ENCODE data around the gene AXIN2. TPM values are rescaled to one million over a fixed set of nuclear protein-coding genes. Genes with fewer than 3 reads are reported as not detected.
"Not testable (repeated sequence)": the region's sequence is repeated elsewhere in the genome, so short reads cannot be mapped to it uniquely, and the experiment has no call there.

Gene AXIN2
- polyA plus RNA-seq, 5 donors: 53.9 to 65.8 (median 55.4) TPM

DNA sequence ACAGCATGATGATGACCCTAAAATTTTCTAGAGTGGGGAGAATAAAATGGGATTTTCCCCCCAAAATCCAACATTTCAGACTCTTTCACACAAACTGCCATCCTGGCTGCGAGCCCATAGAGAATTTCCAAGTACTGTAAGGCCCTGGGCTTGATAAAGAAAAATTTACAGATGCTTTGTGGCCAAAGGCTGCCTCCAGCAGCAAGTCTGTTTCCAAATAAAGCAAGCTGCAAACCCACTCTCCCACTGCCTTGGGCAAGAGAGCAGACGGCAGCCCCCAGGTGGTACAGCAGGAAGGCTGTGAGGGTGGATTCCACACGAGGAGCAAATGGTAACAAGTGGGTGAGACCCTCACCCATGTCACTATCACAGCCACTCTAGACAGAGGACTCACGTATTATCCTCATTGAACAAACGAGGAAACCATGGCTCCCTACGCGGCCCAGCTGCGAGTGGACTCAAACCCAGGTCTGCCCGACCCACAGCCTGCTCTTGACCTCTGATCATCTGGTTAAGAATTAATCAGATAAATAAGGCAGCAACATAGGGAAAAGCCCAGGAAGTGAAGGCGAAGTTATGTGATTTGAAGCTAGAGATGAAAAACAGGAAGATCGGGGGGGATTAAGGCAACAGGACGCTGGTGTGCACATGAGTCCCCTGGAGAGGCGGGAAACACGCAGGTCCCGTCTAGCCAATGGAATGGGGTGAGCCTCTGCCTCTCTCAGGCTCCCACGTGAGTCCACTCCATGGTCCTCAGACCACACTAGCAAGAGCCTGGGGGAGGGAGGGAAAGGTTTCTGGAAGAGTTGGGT lies 37.4 kb downstream of the AXIN2 start:
- DNase-seq: no peak

DNA sequence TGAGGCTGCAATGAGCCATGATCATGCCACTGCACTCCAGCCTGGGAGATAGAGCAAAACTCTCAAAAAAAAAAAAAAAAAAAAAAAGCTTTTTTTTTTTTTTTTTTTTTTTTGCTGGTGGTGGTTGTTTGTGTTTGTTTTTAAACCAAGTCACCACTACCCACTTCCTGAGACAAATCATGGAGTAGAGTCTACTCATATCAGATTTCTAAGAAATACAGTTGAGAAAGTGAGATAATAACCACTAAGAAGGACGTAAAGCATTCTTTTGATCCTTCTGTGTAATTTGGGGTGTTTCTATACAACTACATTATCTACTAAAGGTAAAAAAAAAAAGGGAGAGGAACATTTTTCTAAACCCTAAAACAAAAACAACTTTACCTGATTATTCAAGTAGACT lies 38.0 kb downstream of the AXIN2 start:
- no peak for DNase-seq

DNA sequence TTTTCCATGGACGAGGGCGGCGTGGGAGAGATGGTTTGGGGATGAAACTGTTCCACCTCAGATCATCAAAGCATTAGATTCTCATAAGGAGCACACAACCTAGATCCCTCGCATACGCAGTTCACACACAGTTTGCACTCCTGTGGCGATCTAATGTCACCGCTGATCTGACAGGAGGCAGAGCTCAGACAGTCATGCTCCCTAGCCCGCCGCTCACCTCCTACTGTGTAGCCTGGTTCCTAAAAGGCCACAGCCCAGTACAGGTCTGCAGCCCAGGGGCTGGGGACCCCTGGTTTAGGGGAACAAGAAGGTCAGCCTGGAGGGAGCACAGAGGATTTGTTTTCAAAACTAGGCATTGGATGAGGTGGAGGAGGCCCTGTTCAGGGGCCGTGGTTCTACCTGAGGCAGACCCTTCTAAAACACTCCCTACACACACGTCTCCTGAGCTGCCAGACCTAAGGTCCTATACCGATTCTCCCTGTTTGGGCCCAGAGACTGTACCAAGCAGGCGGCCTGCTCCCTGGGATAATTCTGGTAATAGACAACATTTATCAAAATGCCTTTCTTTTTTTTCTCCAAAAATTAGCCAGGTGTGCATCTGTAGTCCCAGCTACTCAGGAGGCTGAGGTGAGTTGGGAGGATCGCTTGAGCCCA lies 38.6 kb downstream of the AXIN2 start:
- DNase-seq: no peak

DNA sequence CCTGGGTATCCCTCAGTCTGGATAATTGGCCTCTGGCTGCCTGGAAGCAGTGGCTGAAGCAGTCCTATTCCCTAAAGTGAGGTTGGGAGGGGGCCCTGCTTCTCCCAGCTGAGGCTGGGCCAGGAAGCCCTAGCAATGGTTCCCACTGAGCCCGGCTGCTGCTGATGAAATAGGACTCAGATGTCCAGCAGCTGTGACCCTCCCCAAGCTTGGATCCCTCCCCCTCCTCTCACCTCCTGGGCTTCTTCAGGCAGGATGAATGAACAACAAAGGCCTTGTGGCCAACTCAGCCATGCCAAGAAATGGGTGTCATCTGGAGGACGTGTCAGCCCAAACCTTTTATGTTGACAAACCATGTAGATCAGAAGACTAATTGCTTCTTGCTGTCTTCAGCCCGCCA lies 42.0 kb downstream of the AXIN2 start:
- DNase-seq: no peak

DNA sequence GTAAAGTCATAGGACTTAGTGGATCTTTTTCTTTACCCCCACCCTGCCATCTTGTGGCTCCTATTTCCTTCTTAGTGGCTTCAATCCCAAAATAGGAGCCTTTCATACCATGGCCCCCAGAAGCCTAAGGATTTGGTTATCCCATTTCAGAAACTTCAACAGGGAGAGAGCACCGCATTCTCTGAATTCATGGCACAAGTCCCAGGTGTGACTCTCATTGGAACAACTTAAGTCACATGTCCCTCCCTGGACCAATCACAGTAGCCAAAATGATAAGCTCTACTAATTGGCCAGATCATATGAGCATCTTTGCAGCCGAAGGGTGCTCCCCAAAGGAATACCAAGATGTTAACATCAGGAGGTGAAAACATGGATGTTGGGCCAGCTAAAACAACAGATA lies 43.2 kb downstream of the AXIN2 start:
- DNase-seq: no peak

DNA sequence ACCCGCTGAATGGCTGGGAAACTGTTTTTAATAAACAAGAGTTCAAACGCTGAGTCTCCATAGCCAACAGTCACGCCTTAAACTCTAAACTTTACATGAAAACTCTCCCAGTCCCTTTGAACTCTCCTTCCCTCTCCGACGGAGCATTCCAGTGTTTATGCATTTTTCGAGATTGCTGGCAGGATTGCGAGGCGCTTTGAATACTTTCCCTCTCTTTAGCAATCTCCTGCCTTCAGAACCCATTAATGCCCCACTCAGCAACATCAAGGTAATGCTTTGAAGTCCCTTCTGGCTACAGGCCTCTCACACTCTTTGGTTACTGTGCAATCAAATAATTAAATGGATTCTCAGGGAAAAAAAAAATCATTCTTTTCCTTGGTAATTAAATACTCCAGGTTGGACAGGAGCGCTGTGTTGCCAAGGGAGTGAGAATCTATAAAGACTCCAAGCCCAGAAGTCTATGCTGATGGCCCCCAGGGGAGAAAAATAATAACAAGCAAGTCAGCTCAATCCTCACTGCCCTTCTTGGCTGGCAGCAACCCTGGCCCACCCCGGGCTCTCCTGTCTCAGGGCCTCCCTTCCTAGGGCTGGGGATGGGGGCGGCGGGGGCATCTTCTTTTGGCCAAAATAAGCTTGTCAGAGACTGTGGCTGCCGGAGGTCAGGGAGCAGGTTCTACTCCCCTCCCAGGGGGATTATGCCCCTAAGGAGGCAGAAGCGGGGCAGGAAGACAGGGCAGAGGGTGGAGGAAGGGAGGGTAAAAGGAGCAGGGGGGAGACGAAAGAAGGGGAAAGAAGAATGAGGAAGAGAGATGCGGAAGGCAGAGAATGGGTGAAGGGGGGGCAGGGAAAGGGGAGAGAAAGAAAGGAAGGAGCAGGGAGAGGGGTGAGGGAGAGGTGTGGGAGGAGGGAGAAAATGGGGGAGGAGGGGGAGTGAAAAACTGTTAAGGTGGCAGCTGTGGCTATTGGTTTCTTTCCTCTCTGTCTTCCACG lies 45.2 kb downstream of the AXIN2 start:
- DNase-seq: peak; percentile 80 to 83

DNA sequence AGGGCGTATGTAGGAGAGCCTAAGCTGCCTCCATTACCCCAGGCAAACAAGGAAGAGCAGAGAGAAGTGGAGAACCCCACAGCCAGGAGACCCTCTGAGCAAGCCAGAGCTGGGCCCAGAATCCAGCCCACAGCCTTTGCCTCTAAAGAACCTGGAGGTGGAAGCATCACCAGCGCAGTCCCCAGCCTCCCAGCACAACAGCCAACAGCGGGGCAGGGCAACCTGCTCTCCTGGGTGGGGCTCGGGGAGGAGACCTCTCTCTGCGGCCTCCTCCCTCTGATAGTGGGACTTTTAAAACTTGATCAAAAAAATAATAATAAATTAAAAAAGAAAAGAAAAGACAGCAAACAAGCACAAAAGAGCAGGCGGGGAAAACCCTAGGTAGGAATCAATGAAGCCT lies 45.9 kb downstream of the AXIN2 start:
- DNase-seq: no peak

DNA sequence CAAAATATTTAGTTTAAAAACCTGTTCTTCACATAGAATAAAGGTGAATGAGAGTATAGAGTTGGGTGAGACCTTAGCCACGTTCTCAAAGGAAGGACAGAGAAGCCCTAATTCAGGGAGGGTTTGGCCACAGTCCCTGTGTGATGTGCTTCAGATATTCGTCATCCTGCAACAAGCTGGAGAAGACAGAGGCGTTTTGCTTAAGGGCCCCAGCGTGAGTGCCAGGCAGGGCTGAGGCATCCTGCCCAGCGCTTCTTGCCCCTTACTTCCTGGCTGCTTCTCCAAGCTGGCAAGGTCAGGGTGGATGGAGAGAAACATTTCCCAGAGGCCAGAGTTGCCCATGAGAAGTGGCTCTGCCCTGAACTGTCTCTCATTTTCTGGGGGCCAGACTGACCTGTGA lies 46.9 kb downstream of the AXIN2 start:
- no peak for DNase-seq

DNA sequence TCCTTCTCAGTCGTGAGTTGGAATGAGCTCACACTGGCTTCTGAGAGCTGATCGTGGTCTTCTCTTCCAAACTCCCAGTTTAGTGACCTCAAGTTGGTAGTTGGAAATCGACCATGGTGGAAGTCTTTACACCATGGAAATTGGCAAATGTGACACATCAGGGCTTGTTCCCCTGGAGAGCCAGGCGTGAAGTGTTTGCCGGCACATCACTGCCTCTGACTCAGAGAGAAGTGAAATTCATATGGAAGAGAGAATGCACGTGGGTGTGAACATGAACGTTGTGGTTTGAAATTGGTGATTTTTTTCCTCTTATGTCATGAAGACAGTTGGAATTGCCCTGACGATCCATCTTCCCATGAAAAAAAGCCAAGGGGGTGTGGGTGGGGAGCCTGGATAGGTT lies 47.4 kb downstream of the AXIN2 start:
- DNase-seq: no peak

DNA sequence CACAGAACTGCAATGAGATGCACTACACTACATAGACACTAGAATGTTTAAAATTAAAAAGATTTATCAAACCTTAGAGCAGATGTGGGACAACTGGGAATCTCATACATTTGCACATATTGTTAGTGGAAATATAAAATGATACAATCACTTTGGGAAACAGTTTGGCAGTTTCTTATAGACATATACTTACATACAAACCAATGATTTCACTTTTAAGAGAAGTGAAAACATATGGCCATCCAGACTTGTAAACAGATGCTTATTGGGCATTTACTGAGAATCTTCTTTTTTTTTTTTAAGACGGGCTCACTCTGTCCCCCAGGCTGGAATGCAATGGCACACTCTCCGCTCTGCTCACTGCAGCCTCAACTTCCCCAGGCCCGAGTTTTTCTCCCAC lies 50.1 kb downstream of the AXIN2 start:
- DNase-seq: no peak

DNA sequence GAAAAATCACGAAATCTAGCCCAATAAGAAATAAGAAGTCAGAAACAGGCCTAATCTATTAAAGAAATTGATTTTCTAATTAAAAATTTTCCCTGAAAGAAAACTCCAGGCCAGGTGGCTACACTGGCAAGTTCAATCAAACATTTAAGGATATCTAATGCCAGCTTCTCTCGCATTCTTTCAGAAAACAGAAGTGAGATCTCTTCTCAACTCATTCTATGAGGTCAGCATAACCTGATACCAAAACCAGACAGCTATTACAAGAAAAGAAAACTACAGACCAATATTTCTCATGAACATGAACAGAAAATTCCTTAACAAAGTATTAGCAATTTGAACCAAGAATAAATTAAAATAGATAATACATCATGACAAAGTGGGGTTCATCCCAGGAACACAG lies 52.4 kb downstream of the AXIN2 start:
- no peak for DNase-seq

DNA sequence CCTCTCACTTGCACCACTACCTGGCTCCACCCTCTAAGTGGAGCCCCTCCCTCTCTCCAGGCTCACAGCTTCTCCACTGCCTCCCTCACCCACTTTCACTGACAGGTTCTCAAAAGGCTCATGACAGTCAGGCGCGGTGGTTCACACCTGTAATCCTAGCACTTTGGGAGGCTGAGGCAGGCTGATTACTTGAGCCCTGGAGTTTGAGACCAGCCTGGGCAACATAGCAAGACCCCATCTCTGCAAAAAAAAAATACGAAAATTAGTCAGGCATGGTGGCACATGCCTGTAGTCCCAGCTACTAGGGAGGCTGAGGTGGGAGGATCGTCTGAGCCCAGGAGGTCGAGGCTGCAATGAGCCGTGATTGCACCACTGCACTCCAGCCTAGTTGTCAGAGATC lies 56.8 kb downstream of the AXIN2 start:
- not testable (repeated sequence) for DNase-seq

DNA sequence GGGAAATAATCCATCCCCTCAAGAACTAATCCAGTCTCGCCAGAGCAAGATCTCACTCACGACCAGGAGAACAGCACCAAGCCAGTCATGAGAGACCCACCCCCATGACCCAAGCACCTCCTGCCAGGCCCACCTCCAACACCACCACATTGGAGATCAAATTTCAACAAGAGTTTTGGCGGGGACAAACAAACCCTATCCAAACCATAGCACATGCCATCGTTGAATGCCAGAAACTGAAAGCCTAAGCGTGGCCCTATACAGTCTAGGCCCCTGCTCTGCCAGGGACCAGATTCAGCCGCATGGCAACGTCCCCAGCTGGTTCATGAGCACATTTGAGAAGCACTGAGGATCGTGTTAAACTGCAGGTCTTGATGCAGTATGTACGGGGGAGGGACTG lies 57.3 kb downstream of the AXIN2 start:
- no peak for DNase-seq

DNA sequence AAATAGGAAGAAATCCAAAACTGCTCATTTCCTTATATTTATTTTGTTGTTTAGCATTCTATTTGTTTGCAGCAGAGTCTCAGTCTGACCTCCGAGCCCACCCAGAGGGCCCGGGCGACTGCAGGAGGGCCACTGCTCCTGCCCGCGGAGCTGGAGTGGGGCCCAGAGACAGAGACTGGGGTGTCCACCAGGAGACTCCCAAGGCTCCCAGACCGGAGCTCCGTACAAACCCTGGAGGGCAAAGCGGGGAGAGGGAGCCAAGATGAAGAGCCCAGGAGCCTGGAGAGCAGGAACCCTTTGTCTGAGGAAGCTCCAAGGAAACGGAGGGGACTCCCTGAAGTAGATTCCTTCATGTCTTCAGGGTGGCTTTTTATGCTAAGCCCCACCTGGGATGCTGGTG lies 57.9 kb downstream of the AXIN2 start:
- DNase-seq: no peak

DNA sequence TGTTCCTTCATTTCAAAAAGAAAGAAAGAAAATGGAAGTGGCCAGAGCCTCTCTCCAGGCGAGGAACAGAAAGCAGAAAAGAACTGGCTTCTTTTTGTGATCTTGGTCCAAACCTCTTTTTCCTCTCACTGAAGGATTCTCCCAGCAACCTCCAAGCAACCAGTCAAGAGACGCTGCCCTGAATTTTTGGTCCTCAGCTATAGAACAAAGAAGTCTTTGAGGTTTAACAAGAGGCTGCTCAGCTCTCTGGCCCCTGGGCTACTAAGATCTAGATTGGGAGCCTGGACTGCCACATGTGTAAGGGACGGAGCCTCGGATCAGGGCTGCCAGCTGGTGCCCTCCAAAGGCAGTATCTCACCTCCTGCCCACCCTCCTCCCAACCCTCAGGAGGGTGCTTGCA lies 62.6 kb downstream of the AXIN2 start:
- no peak for DNase-seq

DNA sequence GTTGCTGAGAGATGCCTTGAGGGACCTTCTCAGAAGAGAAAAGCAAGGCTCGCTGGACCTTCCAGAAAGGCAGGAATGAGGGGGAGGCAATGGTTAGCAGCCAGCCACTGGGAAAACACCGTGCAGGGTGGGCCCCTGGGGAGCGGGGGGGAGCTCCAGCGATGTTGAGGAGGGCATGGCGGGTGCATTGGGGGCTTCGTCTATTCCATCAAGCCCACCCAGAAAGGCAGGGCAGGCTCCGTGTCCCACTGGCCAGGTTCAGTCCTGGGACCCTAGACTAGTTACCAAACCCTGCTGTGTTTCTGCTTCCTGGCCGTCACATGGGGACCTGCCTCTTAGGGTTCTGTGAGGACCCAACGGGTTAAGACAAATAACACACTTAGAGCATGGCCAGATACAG lies 64.6 kb downstream of the AXIN2 start:
- no peak for DNase-seq

DNA sequence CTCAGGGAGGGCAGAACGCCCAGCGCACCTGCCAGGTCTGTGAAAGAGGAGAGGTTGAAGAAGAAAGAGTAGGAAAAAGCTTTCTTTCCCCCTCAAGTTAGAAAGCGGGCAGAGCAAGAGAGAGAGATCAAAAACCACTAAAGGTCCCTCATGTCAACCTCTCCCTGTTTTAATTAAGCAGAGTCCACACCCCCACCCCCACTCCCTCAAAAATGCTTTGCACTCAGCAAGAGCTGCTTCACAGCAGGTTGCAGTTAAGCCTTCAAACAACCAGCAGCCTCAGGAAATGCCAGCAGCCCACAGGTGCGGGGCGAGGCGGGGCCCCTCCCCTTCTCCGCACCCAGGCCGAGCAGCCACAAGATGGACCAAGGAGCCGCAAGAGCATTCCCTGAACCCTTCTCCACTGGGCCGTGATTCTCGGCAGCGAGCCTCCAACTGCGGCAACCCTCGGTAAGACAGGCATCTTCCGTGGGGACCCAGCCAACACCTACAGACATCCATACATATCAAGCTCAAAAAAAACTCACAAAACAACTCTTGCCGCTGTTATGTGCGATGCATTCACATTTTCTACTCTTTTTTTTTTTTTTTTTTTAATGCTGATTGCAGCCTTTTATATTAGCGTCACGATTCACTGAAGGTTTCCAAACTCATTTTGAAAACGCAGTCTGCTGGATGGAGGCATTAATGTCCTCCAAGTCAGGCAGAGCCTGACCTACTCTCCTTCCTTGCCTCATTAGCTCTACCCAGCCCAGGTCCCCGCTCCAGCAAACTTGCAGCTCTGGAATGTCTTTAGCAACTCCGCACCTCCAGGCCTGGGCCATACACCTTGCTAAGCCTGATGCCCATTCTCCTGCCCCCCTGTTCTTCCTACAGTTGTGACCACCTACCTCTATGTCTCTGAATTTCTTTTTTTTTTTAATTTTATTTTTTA lies 66.1 kb downstream of the AXIN2 start:
- DNase-seq: no peak

DNA sequence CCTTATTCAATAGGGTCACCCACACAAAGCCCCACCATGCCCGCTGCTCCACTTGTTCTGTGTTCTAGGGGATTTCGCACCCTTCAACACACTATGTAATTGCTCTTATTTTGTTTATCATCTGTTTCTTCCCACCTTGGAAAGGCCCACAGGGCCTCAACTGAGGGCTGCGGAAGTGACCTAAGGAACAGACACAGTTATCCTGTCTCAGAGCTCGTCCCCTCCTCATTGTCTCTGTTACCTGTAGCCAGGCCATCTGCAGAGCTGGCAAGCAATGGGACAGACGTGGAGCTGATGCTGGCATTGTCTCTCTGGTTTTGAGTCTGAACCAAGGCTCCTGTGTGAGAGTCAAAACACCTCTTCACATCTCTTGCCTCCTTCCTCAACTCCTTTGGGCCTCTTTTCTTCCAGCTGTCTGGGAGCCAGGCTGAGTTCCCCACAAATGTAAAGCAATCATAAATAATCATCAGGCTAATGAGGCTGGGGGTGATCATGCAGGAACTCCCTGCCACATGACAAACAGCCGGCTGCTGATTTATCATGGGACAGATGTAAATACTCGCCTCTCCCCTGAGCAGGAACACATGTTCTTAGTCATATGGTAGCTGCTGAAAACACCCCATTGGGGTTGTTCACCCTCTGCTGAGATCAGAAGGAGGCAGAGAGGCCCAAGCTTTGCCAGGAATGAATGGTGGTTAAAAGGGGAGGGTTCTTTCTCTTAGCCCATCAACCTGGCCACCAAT lies 71.9 kb downstream of the AXIN2 start:
- peak in 1 of 2 donors; percentile 65 for DNase-seq

DNA sequence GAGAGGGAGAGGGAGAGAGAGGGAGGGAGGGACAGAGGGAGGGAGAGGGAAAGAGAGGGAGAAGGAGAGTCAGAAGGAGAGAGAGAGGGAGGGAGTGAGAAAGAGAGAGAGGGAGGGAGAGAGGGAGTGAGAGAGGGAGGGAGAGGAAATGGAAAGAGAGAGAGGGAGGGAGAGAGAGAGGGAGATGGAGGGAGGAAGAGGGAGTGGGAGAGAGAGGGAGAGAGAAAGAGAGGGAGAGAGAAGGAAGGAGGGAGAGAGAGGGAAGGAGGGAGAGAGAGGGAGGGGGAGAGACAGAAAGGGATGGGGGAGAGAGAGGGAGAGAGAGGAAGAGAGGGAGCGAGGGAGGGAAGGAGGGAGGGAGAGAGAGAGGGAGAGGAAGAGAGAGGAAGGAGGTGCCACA lies 72.8 kb downstream of the AXIN2 start:
- DNase-seq: no peak

DNA sequence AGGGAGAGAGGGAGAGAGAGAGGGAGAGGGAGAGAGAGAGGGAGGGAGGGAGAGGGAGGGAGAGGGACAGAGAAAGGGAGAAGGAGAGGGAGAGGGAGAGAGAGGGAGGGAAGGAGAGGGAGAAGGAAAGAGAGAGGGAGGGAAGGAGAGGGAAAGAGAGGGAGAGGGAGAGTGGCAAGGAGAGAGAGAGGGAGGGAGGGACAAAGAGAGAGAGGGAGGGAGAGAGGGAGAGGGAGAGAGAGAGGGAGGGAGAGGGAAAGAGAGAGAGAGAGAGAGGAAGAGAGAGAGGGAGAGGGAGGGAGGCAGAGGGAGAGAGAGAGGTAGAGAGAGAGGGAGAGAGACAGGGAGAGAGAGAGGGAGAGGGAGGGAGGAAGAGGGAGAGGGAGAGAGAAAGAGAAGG lies 73.5 kb downstream of the AXIN2 start:
- no peak for DNase-seq

DNA sequence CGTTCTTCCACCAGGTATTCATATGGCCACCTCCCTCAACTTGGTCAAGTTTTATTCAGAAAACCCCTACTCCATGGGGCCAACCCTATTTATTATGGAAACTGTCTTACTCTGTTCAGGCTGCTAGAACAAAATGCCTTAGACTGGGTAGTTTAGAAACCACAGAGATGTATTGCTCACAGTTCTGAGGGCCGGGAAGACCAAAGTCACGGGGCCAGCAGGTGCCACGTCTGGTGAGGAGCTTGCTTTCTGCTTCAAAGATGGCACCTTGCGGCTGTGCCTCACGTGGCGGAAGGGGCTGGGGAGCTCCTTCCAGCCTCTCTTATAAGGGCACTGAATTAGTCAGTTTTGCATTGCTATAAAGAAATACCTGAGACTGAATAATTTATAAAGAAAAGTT lies 74.3 kb downstream of the AXIN2 start:
- no peak for DNase-seq

Data from right lung (tissue), 5 donors.